ENCODE measurements around the gene ENO1. TPM values are rescaled to one million over a fixed set of nuclear protein-coding genes. Genes with fewer than 3 reads are reported as not detected.
"Not testable (repeated sequence)": the region's sequence is repeated elsewhere in the genome, so short reads cannot be mapped to it uniquely, and the experiment has no call there.

Gene ENO1
- total RNA-seq, 1 donor = 1,591 TPM

DNA sequence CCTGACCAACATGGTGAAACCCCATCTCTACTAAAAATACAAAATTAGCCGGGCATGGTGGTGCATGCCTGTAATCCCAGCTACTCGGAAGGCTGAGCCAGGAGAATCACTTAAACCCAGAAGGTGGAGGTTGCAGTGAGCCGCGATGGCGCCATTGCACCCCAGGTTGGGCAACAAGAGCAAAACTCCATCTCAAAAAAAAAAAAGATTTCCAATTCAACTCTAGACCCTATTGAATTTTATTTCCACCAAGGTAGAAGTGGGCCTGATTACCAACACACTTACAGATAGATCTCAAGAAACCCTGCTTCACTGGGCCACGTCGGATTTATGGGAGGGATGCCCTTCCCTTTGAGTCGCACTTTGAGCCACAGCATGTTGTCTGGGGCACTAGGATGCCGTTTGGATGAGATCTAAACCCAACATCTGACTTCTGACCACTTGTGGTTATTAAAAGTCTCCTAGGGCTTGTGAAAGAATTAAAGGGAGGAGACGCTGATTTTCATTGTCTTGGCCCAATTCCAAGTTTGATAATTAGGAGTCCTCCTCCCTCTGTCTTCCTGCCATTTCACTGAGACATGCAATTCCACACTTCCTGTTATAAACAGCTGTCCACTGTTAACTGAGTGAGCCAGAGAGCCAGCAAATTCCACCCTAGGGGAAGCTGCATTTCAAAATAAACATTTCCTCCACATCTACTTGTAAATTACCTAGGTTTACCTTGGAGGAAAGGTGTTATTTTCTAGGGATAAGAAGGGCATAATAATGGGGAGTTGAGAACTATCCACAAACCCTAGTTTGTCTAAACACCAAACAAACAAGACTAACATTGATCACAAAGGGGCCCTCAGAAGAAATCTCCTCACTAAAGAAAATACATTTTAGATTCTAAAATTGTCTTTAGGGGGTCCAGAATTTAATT, 55.9 kb downstream of the ENO1 start:
- peaks cover 30% of the 10 kb centered on the region for H3K4me1 ChIP-seq (ENCODE audit: insufficient read depth, low read length)
- H3K36me3 ChIP-seq (ENCODE audit: insufficient read depth, low read length) = no peaks in the 10 kb centered on the region
- no peaks in the 10 kb centered on the region for H3K9me3 ChIP-seq (ENCODE audit: low read depth, low read length)
- peak overlapping the region; percentile 18 for H3K4me3 ChIP-seq (ENCODE audit: insufficient read depth, low read length)
- H2AFZ ChIP-seq (ENCODE audit: low read length) = peak overlapping the region; percentile 17
- peak; percentile 87 for DNase-seq (ENCODE audit: insufficient read length, low spot score, missing footprints)
- no peaks in the 10 kb centered on the region for H3K27me3 ChIP-seq (ENCODE audit: insufficient read depth, low read length)
- no peaks in the 10 kb centered on the region for H4K20me1 ChIP-seq (ENCODE audit: insufficient read depth, low read length)
- H3K79me2 ChIP-seq (ENCODE audit: insufficient read depth, low read length) = no peaks in the 10 kb centered on the region
- TF ChIP-seq, protein P1, sequence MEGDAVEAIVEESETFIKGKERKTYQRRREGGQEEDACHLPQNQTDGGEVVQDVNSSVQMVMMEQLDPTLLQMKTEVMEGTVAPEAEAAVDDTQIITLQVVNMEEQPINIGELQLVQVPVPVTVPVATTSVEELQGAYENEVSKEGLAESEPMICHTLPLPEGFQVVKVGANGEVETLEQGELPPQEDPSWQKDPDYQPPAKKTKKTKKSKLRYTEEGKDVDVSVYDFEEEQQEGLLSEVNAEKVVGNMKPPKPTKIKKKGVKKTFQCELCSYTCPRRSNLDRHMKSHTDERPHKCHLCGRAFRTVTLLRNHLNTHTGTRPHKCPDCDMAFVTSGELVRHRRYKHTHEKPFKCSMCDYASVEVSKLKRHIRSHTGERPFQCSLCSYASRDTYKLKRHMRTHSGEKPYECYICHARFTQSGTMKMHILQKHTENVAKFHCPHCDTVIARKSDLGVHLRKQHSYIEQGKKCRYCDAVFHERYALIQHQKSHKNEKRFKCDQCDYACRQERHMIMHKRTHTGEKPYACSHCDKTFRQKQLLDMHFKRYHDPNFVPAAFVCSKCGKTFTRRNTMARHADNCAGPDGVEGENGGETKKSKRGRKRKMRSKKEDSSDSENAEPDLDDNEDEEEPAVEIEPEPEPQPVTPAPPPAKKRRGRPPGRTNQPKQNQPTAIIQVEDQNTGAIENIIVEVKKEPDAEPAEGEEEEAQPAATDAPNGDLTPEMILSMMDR (IDR thresholded peaks at IDR 0.05; ENCODE audit: extremely low read depth, low read depth, low read length) = no peak
- H3K27ac ChIP-seq (ENCODE audit: low read depth, low read length) = no peak overlapping the region
- H3K4me2 ChIP-seq (ENCODE audit: insufficient read depth, low read length) = peak overlapping the region; percentile 56

- no peak overlapping the region for H3K4me2 ChIP-seq (ENCODE audit: insufficient read depth, low read length)
- peaks cover 2% of the 10 kb centered on the region for H3K79me2 ChIP-seq (ENCODE audit: insufficient read depth, low read length)
- no peaks in the 10 kb centered on the region for H3K27me3 ChIP-seq (ENCODE audit: insufficient read depth, low read length)
- H3K4me1 ChIP-seq (ENCODE audit: insufficient read depth, low read length) = peaks cover 33% of the 10 kb centered on the region
- H2AFZ ChIP-seq (ENCODE audit: low read length) = no peak overlapping the region
- H3K9me3 ChIP-seq (ENCODE audit: low read depth, low read length) = no peaks in the 10 kb centered on the region
- TF ChIP-seq, protein P1 (IDR thresholded peaks at IDR 0.05; ENCODE audit: extremely low read depth, low read depth, low read length) = no peak
- no peaks in the 10 kb centered on the region for H3K36me3 ChIP-seq (ENCODE audit: insufficient read depth, low read length)
- H3K27ac ChIP-seq (ENCODE audit: low read depth, low read length) = no peak overlapping the region
- H4K20me1 ChIP-seq (ENCODE audit: insufficient read depth, low read length) = no peaks in the 10 kb centered on the region
- DNase-seq (ENCODE audit: insufficient read length, low spot score, missing footprints) = peak; percentile 76
- no peak overlapping the region for H3K4me3 ChIP-seq (ENCODE audit: insufficient read depth, low read length)
Observed at GRCh38 chr1:8821084-8821483, 57.4 kb downstream of the ENO1 start.

- not testable (repeated sequence) for H3K27me3 ChIP-seq (ENCODE audit: insufficient read depth, low read length); H3K27ac ChIP-seq (ENCODE audit: low read depth, low read length); H3K4me3 ChIP-seq (ENCODE audit: insufficient read depth, low read length); H2AFZ ChIP-seq (ENCODE audit: low read length); H3K36me3 ChIP-seq (ENCODE audit: insufficient read depth, low read length); H3K9me3 ChIP-seq (ENCODE audit: low read depth, low read length); DNase-seq (ENCODE audit: insufficient read length, low spot score, missing footprints); H4K20me1 ChIP-seq (ENCODE audit: insufficient read depth, low read length)
- Histone ChIP-seq H3K79me2 (ENCODE audit: insufficient read depth, low read length) (peaks cover 18% of the 10 kb centered on the region), H3K4me2 (ENCODE audit: insufficient read depth, low read length) (peak overlapping the region; percentile 89), H3K4me1 (ENCODE audit: insufficient read depth, low read length) (peaks cover 38% of the 10 kb centered on the region)
Observed at GRCh38 chr1:8818789-8819188, 59.7 kb downstream of the ENO1 start.

GRCh38 chr1:8818325-8818775, 60.1 kb downstream of the ENO1 start:
- peaks cover 19% of the 10 kb centered on the region for H3K79me2 ChIP-seq (ENCODE audit: insufficient read depth, low read length)
- H3K27ac ChIP-seq (ENCODE audit: low read depth, low read length) = peak overlapping the region; percentile 87
- H3K4me3 ChIP-seq (ENCODE audit: insufficient read depth, low read length) = peak overlapping the region; percentile 87
- peak overlapping the region; percentile 83 for H2AFZ ChIP-seq (ENCODE audit: low read length)
- DNase-seq (ENCODE audit: insufficient read length, low spot score, missing footprints) = peak; percentile 80
- no peaks in the 10 kb centered on the region for H3K36me3 ChIP-seq (ENCODE audit: insufficient read depth, low read length)
- H3K4me1 ChIP-seq (ENCODE audit: insufficient read depth, low read length) = peaks cover 42% of the 10 kb centered on the region
- peak overlapping the region; percentile 89 for H3K4me2 ChIP-seq (ENCODE audit: insufficient read depth, low read length)
- H3K9me3 ChIP-seq (ENCODE audit: low read depth, low read length) = no peaks in the 10 kb centered on the region
- TF ChIP-seq, protein P1 (IDR thresholded peaks at IDR 0.05; ENCODE audit: extremely low read depth, low read depth, low read length) = no peak
- H4K20me1 ChIP-seq (ENCODE audit: insufficient read depth, low read length) = peaks cover 3% of the 10 kb centered on the region
- no peaks in the 10 kb centered on the region for H3K27me3 ChIP-seq (ENCODE audit: insufficient read depth, low read length)

All from osteoblast (primary cell).